Renal cortex interstitium (tissue), 11 donors: ENCODE results near the gene TAMALIN. TPM values are rescaled to one million over a fixed set of nuclear protein-coding genes. Genes with fewer than 3 reads are reported as not detected.
A peak's percentile ranks its signal among the peaks of the same experiment; 100 is the strongest.

Experiments used
- DNase-seq, 11 donors: peaks; one replicate each; pipeline ENCODE4 v3.0.0-alpha.2; 2013; ENCODE audit warnings: low read depth in 9 of 11, low spot score in 4 of 11; ENCODE audit errors: extremely low read depth in 1 of 11
- polyA plus RNA-seq, 3 donors: library from polyadenylated mRNA; unstranded; fragments of 120-200 nt; gene quantifications; one replicate each; pipeline ENCODE4 v1.2.1, GENCODE V29; 2013; ENCODE audit not compliant: insufficient read length in 3 of 3

Gene TAMALIN
- polyA plus RNA-seq, 3 donors = 19.7 to 21.4 (median 20.3) TPM

GRCh38 chr12:52007982-52008510 lies 1.3 kb downstream of the TAMALIN start:
- DNase-seq = no peak

- DNase-seq = no peak
Observed at GRCh38 chr12:52009081-52009751, 2.5 kb downstream of the TAMALIN start.

DNA sequence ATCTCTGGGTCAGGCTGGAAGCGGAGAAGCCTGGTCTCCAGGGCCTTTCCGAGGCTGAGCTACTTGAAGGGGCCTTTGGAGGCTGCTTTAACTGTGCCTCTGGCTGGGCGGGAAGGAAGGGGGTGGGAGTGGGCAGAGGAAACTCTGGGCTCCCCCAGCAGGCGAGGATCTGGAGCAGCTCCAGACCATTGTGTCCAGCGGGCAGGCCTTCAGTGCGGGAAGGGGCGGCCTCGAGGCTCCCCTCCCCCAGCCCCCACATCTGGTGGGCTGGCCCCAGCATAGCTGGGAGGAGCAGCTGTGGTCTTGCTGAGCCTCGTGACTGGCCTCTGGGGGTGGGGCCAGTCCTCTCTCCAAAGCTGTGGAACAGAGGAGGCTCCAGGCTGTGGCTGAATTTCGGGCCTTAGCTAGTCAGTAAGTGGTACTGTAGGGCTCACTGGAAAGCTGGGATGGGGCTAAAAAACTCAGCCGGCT lies 3.4 kb downstream of the TAMALIN start:
- peak in 7 of 11 donors; percentile 62 to 91 (median 82) for DNase-seq

- DNase-seq = no peak
Observed at GRCh38 chr12:52010692-52011601, 4.2 kb downstream of the TAMALIN start.

GRCh38 chr12:52011602-52012214 lies 5.0 kb downstream of the TAMALIN start:
- no peak for DNase-seq

DNA sequence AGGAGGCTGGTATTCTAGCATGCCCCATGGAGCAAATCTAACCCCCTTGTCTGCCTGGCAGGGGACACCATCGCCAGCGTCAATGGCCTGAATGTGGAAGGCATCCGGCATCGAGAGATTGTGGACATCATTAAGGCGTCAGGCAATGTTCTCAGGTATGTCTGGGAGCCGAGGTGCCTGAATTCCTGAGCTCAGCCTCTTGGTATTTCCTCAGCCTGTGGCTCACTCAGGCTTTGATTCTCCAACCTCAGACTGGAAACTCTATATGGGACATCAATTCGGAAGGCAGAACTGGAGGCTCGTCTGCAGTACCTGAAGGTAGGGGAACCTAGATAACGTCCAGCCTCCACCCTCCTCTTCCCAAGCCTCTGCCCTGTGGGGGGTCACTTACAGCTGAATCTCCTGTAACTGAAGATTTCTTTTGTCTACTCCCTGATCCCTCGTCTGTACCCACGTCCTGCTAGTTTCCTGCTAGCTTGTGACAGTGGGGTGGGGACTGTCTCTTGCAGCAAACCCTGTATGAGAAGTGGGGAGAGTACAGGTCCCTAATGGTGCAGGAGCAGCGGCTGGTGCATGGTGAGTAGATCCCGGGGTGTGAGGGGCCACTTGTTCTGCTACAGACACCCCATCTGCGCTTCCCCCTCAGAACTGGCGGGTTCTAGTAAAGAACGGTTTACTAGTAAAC lies 7.0 kb downstream of the TAMALIN start:
- DNase-seq = no peak

DNA sequence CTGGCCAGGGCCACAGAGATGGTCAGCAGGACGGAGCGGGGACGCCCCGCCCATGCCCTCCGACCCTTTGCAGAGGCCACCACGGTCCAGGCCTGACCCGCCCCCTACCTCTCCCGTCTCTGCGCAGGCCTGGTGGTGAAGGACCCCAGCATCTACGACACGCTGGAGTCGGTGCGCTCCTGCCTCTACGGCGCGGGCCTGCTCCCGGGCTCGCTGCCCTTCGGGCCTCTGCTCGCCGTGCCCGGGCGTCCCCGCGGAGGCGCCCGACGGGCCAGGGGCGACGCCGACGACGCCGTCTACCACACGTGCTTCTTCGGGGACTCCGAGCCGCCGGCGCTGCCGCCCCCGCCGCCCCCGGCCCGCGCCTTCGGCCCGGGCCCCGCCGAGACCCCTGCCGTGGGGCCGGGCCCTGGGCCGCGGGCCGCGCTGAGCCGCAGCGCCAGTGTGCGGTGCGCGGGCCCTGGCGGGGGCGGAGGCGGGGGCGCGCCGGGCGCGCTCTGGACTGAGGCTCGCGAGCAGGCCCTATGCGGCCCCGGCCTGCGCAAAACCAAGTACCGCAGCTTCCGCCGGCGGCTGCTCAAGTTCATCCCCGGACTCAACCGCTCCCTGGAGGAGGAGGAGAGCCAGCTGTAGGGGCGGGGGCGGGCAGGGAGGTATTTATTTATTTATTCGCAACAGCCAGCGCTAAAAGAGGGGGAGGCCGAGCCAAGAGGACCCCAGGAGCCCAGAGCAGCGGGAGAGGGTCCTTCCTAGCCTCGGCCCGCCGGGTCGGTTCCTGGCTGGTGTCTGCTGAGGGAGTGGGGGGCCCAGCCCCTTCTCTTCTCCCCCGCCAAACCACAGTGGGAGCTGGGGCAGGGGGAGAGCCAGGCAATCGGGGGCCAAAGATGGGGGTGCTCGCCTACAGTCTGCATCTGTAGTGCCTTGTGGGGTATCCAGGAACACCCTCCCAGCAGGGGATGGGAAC lies 8.1 kb downstream of the TAMALIN start:
- no peak for DNase-seq

GRCh38 chr12:52015532-52016041 lies 8.8 kb downstream of the TAMALIN start:
- no peak for DNase-seq

GRCh38 chr12:52018433-52019112 lies 11.8 kb downstream of the TAMALIN start:
- DNase-seq = no peak

- DNase-seq = no peak
Observed at GRCh38 chr12:52019113-52019770, 12.5 kb downstream of the TAMALIN start.

- DNase-seq = no peak
Observed at GRCh38 chr12:52020539-52021336, 14.0 kb downstream of the TAMALIN start.

DNA sequence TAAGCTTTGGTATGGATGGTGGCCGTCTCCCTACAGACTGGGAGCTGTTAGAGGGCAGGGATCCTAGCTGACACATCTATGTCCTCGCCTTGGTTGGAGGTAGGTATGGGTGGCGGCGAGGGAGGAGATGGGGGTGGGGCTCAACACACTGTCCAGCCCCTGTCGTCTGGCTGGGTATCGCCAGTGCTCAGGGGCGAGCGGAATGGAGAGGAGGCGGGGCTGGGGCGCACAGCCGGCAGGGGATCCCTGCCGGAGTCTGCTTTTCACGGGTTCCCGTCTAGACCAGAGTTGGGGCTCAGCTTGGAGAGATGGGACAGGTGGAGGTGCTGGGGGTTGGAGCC lies 16.1 kb downstream of the TAMALIN start:
- no peak for DNase-seq

- no peak for DNase-seq
Observed at GRCh38 chr12:52023182-52023975, 16.6 kb downstream of the TAMALIN start.

GRCh38 chr12:52023976-52024688 lies 17.4 kb downstream of the TAMALIN start:
- no peak for DNase-seq

- no peak for DNase-seq
Observed at GRCh38 chr12:52024845-52025230, 18.1 kb downstream of the TAMALIN start.
